Gastrocnemius medialis (tissue), 4 donors: ENCODE results near the gene MSANTD1.

Source experiments
- POLR2A ChIP-seq, 2 donors: fragments of 450-650 bp; IDR thresholded peaks; one replicate each; pipeline ENCODE4 v1.6.1; 2017; ENCODE audit warnings: antibody characterized with exemption in 2 of 2, mild to moderate bottlenecking in 2 of 2, moderate library complexity in 2 of 2
- TF ChIP-seq, protein P1 (sequence below), 5 experiments: fragments of 450-650 bp in 3 of 5; fragments of 200-600 bp in 2 of 5; sonication (generic) in 2 of 5; IDR thresholded peaks in 4 of 5; conservative IDR thresholded peaks in 1 of 5; 1 replicate in 4 of 5; 2 replicates in 1 of 5; pipeline ENCODE4 v1.5.1; 2016 to 2019; ENCODE audit warnings: antibody characterized with exemption in 5 of 5, mild to moderate bottlenecking in 3 of 5, moderate library complexity in 3 of 5

DNA sequence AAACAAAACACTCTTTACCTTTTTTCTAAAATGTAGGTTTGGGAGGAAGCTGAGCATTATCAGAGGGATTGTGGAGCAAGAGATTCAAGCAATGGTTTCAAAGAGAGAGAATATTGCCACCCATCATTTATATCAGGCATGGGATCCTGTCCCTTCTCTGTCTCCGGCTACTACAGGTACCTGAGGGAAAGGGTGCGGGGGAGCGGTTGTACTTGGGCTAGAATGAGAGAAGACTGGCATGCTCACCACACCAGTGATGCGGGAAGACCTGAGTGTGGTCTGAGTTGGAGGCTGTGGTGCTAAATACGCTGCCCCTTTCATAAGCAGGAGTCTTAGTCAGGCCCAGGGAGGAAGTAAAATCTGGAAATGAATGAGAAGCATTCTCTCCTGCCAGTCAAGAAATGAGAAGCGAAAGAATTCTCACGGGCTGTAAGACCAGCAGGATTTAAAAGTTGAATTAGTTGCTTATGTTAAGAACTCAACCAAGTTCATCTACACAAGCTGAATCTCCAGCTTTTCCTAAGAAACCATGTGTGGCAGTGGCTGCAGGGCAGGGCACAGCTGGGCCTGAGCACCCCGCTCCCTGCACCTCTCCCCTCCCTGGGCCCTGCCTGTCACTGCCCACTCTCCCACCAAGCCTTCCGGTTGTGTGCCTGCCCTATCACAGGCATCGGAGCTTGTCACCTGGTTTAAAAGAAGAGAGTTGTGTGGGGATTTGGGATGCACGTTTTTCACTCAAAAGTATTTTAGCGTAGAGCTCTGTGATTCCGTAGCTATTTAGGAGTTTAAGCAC, 24.8 kb upstream of the MSANTD1 start:
- TF ChIP-seq, protein P1, sequence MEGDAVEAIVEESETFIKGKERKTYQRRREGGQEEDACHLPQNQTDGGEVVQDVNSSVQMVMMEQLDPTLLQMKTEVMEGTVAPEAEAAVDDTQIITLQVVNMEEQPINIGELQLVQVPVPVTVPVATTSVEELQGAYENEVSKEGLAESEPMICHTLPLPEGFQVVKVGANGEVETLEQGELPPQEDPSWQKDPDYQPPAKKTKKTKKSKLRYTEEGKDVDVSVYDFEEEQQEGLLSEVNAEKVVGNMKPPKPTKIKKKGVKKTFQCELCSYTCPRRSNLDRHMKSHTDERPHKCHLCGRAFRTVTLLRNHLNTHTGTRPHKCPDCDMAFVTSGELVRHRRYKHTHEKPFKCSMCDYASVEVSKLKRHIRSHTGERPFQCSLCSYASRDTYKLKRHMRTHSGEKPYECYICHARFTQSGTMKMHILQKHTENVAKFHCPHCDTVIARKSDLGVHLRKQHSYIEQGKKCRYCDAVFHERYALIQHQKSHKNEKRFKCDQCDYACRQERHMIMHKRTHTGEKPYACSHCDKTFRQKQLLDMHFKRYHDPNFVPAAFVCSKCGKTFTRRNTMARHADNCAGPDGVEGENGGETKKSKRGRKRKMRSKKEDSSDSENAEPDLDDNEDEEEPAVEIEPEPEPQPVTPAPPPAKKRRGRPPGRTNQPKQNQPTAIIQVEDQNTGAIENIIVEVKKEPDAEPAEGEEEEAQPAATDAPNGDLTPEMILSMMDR (IDR thresholded peaks at IDR 0.05 in 4 of 5, conservative IDR thresholded peaks at IDR 0.05 in 1 of 5) = no peak
- no peak for TF ChIP-seq POLR2A (IDR thresholded peaks at IDR 0.05)
